ENCODE measurements around the gene GPR108.

The GPR108 gene

GRCh38 chr19:6712231-6712630 lies 25.1 kb downstream of the GPR108 start:
- ATAC-seq, result no peak
- no peak for TF ChIP-seq PATZ1 (CRISPR knock-in tag; IDR thresholded peaks at IDR 0.05; ENCODE audit: borderline replicate concordance)
- TF ChIP-seq GLIS3 (CRISPR knock-in tag; IDR thresholded peaks at IDR 0.05), result no peak
- TF ChIP-seq BACH2 (CRISPR knock-in tag; IDR thresholded peaks at IDR 0.05; ENCODE audit: borderline replicate concordance), result no peak
- no peak for TF ChIP-seq ZC3H10 (CRISPR knock-in tag; IDR thresholded peaks at IDR 0.05)
- TF ChIP-seq RARB (CRISPR knock-in tag; IDR thresholded peaks at IDR 0.05), result no peak
- no peak for TF ChIP-seq CREB5 (CRISPR knock-in tag; IDR thresholded peaks at IDR 0.05; ENCODE audit: low read depth)
- no peak for TF ChIP-seq OSR1 (CRISPR knock-in tag; IDR thresholded peaks at IDR 0.05)
- TF ChIP-seq PPARA (CRISPR knock-in tag; IDR thresholded peaks at IDR 0.05; ENCODE audit: borderline replicate concordance), result no peak
- TF ChIP-seq ZFP3 (CRISPR knock-in tag; IDR thresholded peaks at IDR 0.05), result no peak
- TF ChIP-seq ZFP30 (CRISPR knock-in tag; IDR thresholded peaks at IDR 0.05), result no peak
- no peak for TF ChIP-seq POU6F1 (CRISPR knock-in tag; IDR thresholded peaks at IDR 0.05; ENCODE audit: borderline replicate concordance, low read depth)
- no peak for TF ChIP-seq ISL1 (CRISPR knock-in tag; IDR thresholded peaks at IDR 0.05)
- TF ChIP-seq ZNF8 (CRISPR knock-in tag; IDR thresholded peaks at IDR 0.05), result no peak

- no peak for ATAC-seq
- no peak for TF ChIP-seq ZNF565 (CRISPR knock-in tag; conservative IDR thresholded peaks at IDR 0.05; ENCODE audit: low read depth)
- no peak for TF ChIP-seq ZC3H10 (CRISPR knock-in tag; IDR thresholded peaks at IDR 0.05)
- TF ChIP-seq PATZ1 (CRISPR knock-in tag; IDR thresholded peaks at IDR 0.05; ENCODE audit: borderline replicate concordance), result no peak
- no peak for TF ChIP-seq CREB5 (CRISPR knock-in tag; IDR thresholded peaks at IDR 0.05; ENCODE audit: low read depth)
- TF ChIP-seq OSR1 (CRISPR knock-in tag; IDR thresholded peaks at IDR 0.05), result no peak
- TF ChIP-seq RARB (CRISPR knock-in tag; IDR thresholded peaks at IDR 0.05), result no peak
- no peak for TF ChIP-seq ESRRG (CRISPR knock-in tag; IDR thresholded peaks at IDR 0.05)
- no peak for TF ChIP-seq ARNTL (CRISPR knock-in tag; IDR thresholded peaks at IDR 0.05; ENCODE audit: borderline replicate concordance, low read depth)
- no peak for TF ChIP-seq ZNF70 (CRISPR knock-in tag; IDR thresholded peaks at IDR 0.05)
- no peak for TF ChIP-seq ZFP3 (CRISPR knock-in tag; IDR thresholded peaks at IDR 0.05)
- TF ChIP-seq BACH2 (CRISPR knock-in tag; IDR thresholded peaks at IDR 0.05; ENCODE audit: borderline replicate concordance), result no peak
These were observed 25.8 kb downstream of the GPR108 start for GRCh38 chr19:6711605-6712004.

GRCh38 chr19:6711078-6711361 lies 26.4 kb downstream of the GPR108 start:
- ATAC-seq, result no peak
- TF ChIP-seq PATZ1 (CRISPR knock-in tag; IDR thresholded peaks at IDR 0.05; ENCODE audit: borderline replicate concordance) (no peak), ZNF70 (CRISPR knock-in tag; IDR thresholded peaks at IDR 0.05) (no peak), ZNF8 (CRISPR knock-in tag; IDR thresholded peaks at IDR 0.05) (no peak), TOX (CRISPR knock-in tag; IDR thresholded peaks at IDR 0.05; ENCODE audit: borderline replicate concordance) (no peak), ESRRG (CRISPR knock-in tag; IDR thresholded peaks at IDR 0.05) (no peak), ZNF565 (CRISPR knock-in tag; conservative IDR thresholded peaks at IDR 0.05; ENCODE audit: low read depth) (no peak), CSRNP3 (CRISPR knock-in tag; IDR thresholded peaks at IDR 0.05) (no peak), ZFP3 (CRISPR knock-in tag; IDR thresholded peaks at IDR 0.05) (no peak), TSHZ2 (CRISPR knock-in tag; IDR thresholded peaks at IDR 0.05) (no peak), GLIS3 (CRISPR knock-in tag; IDR thresholded peaks at IDR 0.05) (no peak), TCF4 (CRISPR knock-in tag; IDR thresholded peaks at IDR 0.05; ENCODE audit: borderline replicate concordance) (no peak), PPARA (CRISPR knock-in tag; IDR thresholded peaks at IDR 0.05; ENCODE audit: borderline replicate concordance) (no peak), BACH2 (CRISPR knock-in tag; IDR thresholded peaks at IDR 0.05; ENCODE audit: borderline replicate concordance) (no peak)

Measured in SK-N-SH treated with all-trans-retinoic acid at 6 μM for 48 hours (cell line).